ENCODE results near the gene CCDC146.

GRCh38 chr7:77217474-77218185 is 95.2 kb downstream of the CCDC146 start:
- no peak for TF ChIP-seq ZNF207 (IDR thresholded peaks at IDR 0.05; ENCODE audit: borderline replicate concordance)
- no peak for TF ChIP-seq EP300 (IDR thresholded peaks at IDR 0.05; ENCODE audit: low read depth in 2 of 2, low read length in 2 of 2)
- TF ChIP-seq EP300 (CRISPR knock-in tag; IDR thresholded peaks at IDR 0.05; ENCODE audit: borderline replicate concordance), result no peak
- no peak for TF ChIP-seq POLR2A (IDR thresholded peaks at IDR 0.05; ENCODE audit: insufficient read depth in 1 of 2, low read depth in 2 of 2, low read length in 2 of 2)
- no peak for TF ChIP-seq NCOA2 (CRISPR knock-in tag; IDR thresholded peaks at IDR 0.05)
